ENCODE results near the gene DUS1L. TPM values are rescaled to one million over a fixed set of nuclear protein-coding genes. Genes with fewer than 3 reads are reported as not detected.

Gene DUS1L
- total RNA-seq, 4 donors from 2014 or later, result 30.2 to 70.6 (median 46.5) TPM

GRCh38 chr17:82030470-82031302 lies 34.9 kb downstream of the DUS1L start:
- no peak overlapping the region for H3K27ac ChIP-seq
- no peaks in the 10 kb centered on the region for H3K36me3 ChIP-seq
- peak overlapping the region; percentile 29 to 35 for H3K4me3 ChIP-seq
- peaks cover 0 to 12% of the 10 kb centered on the region in 2 donors for H3K4me1 ChIP-seq
- no peaks in the 10 kb centered on the region for H3K9me3 ChIP-seq
- TF ChIP-seq, protein P1, sequence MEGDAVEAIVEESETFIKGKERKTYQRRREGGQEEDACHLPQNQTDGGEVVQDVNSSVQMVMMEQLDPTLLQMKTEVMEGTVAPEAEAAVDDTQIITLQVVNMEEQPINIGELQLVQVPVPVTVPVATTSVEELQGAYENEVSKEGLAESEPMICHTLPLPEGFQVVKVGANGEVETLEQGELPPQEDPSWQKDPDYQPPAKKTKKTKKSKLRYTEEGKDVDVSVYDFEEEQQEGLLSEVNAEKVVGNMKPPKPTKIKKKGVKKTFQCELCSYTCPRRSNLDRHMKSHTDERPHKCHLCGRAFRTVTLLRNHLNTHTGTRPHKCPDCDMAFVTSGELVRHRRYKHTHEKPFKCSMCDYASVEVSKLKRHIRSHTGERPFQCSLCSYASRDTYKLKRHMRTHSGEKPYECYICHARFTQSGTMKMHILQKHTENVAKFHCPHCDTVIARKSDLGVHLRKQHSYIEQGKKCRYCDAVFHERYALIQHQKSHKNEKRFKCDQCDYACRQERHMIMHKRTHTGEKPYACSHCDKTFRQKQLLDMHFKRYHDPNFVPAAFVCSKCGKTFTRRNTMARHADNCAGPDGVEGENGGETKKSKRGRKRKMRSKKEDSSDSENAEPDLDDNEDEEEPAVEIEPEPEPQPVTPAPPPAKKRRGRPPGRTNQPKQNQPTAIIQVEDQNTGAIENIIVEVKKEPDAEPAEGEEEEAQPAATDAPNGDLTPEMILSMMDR (IDR thresholded peaks at IDR 0.05), result peak; percentile 87 to 99 (median 92)
- peak in 1 of 2 donors; percentile 6 for TF ChIP-seq POLR2A (IDR thresholded peaks at IDR 0.05)
- peaks cover 0 to 3% of the 10 kb centered on the region in 2 donors for H3K27me3 ChIP-seq
- intact Hi-C loops (cut with DNase I; ENCODE audit: low total_unique reads), result loop anchor here (5.0 kb wide), 1 partner anchor 122 kb away; no protein-coding TSS in a partner anchor
- DNase-seq, result peak; percentile 73 to 81

GRCh38 chr17:82029990-82030469 lies 35.6 kb downstream of the DUS1L start:
- H3K4me3 ChIP-seq, result no peak overlapping the region
- H3K4me1 ChIP-seq, result peaks cover 0 to 12% of the 10 kb centered on the region in 2 donors
- H3K36me3 ChIP-seq, result no peaks in the 10 kb centered on the region
- H3K27ac ChIP-seq, result no peak overlapping the region
- DNase-seq, result no peak
- TF ChIP-seq POLR2A (IDR thresholded peaks at IDR 0.05), result no peak
- TF ChIP-seq, protein P1 (IDR thresholded peaks at IDR 0.05), result no peak
- no peaks in the 10 kb centered on the region for H3K9me3 ChIP-seq
- intact Hi-C loops (cut with DNase I; ENCODE audit: low total_unique reads), result loop anchor here (5.0 kb wide), 1 partner anchor 122 kb away; no protein-coding TSS in a partner anchor
- H3K27me3 ChIP-seq, result peaks cover 0 to 3% of the 10 kb centered on the region in 2 donors

- no peak for DNase-seq
- no peaks in the 10 kb centered on the region for H3K36me3 ChIP-seq
- H3K9me3 ChIP-seq, result no peaks in the 10 kb centered on the region
- no peak overlapping the region for H3K27ac ChIP-seq
- intact Hi-C loops (cut with DNase I; ENCODE audit: low total_unique reads), result no loop called here
- peaks cover 0 to 12% of the 10 kb centered on the region in 2 donors for H3K4me1 ChIP-seq
- peaks cover 0 to 3% of the 10 kb centered on the region in 2 donors for H3K27me3 ChIP-seq
- H3K4me3 ChIP-seq, result no peak overlapping the region
- TF ChIP-seq, protein P1 (IDR thresholded peaks at IDR 0.05), result no peak
- no peak for TF ChIP-seq POLR2A (IDR thresholded peaks at IDR 0.05)
Observed at GRCh38 chr17:82029391-82029790, 36.2 kb downstream of the DUS1L start.

DNA sequence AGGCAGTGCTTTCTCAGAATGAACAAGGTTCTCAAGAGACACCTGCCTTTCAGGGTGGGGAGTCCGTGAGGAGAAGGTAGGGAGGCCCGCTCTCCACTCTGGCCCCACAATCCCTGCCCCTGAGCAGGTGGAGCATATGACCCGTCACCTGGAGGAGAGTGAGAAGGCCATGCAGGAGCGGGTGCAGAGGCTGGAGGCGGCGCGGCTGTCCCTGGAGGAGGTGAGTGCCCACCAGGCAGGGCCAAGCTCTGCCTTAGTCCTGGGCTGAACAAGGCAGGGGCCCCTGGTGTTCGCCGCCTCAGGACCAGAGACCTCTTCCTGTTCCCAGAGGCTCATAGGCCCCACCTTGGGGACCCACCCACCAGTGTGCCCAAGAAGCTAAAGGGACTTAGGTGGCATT lies 36.6 kb downstream of the DUS1L start:
- DNase-seq, result no peak

More for the DNA sequence above, 36.6 kb downstream of the DUS1L start:
- Histone ChIP-seq H3K4me1 (peaks cover 0 to 15% of the 10 kb centered on the region in 2 donors), H3K27ac (no peak overlapping the region), H3K9me3 (no peaks in the 10 kb centered on the region), H3K4me3 (no peak overlapping the region), H3K27me3 (peaks cover 0 to 3% of the 10 kb centered on the region in 2 donors), H3K36me3 (no peaks in the 10 kb centered on the region)
- TF ChIP-seq POLR2A (IDR thresholded peaks at IDR 0.05), result no peak
- TF ChIP-seq, protein P1 (IDR thresholded peaks at IDR 0.05), result no peak
- intact Hi-C loops (cut with DNase I; ENCODE audit: low total_unique reads), result no loop called here

Measured in uterus (tissue), 4 donors.